DND-41 (cell line): Measurements from ENCODE around the gene OR4B1.
A peak's percentile ranks its signal among the peaks of the same experiment; 100 is the strongest.
"Not testable (repeated sequence)": the region's sequence is repeated elsewhere in the genome, so short reads cannot be mapped to it uniquely, and the experiment has no call there.

Experiments used
- ATAC-seq: fragments of 200-7000 bp; cut with Tn5 transposase; 3 replicates; pipeline ENCODE4 v1.9.1; 2021; ENCODE audit warnings: low read depth; ENCODE audit not compliant: insufficient read depth
- DNase-seq: peaks from one replicate; pipeline ENCODE4 v3.0.0-alpha.2; 2020
- H2AFZ ChIP-seq: 2 replicates; pipeline ENCODE4 v1.6.0; 2012; ENCODE audit warnings: low read depth, low read length
- H3K27ac ChIP-seq: 2 replicates; pipeline ENCODE4 v1.5.1; 2012; ENCODE audit warnings: low read length, inconsistent platforms
- H3K27me3 ChIP-seq: fragments of 200-600 bp; sonication (generic); 2 replicates; pipeline ENCODE4 v1.6.0; 2012; ENCODE audit warnings: low read length, mild to moderate bottlenecking, inconsistent platforms; ENCODE audit not compliant: insufficient read depth, poor library complexity
- H3K36me3 ChIP-seq: 2 replicates; pipeline ENCODE4 v1.5.1; 2012; ENCODE audit warnings: low read length, inconsistent platforms; ENCODE audit not compliant: insufficient read depth
- H3K4me1 ChIP-seq: 2 replicates; pipeline ENCODE4 v1.5.1; 2012; ENCODE audit warnings: mild to moderate bottlenecking, low read length; ENCODE audit not compliant: insufficient read depth
- H3K4me2 ChIP-seq: 2 replicates; pipeline ENCODE4 v1.6.0; 2012; ENCODE audit warnings: mild to moderate bottlenecking, moderate library complexity, low read length, inconsistent platforms; ENCODE audit not compliant: insufficient read depth
- H3K4me3 ChIP-seq, 2 experiments: fragments of 200-600 bp in 1 of 2; shearing (Covaris generic) in 1 of 2; 2 replicates each; pipeline ENCODE4 v1.5.1; 2012 to 2016; ENCODE audit warnings: inconsistent platforms in 2 of 2, low read length in 2 of 2, mild to moderate bottlenecking in 2 of 2, low read depth in 1 of 2, moderate library complexity in 1 of 2
- H3K79me2 ChIP-seq: 2 replicates; pipeline ENCODE4 v1.6.0; 2012; ENCODE audit warnings: low read length, inconsistent platforms; ENCODE audit not compliant: insufficient read depth
- H3K9ac ChIP-seq: 2 replicates; pipeline ENCODE4 v1.6.0; 2012; ENCODE audit warnings: low read depth, mild to moderate bottlenecking, inconsistent platforms, low read length, moderate library complexity
- H3K9me3 ChIP-seq: 2 replicates; pipeline ENCODE4 v1.5.1; 2012; ENCODE audit warnings: low read length, moderate library complexity, mild to moderate bottlenecking, inconsistent platforms; ENCODE audit not compliant: insufficient read depth, severe bottlenecking
- H4K20me1 ChIP-seq: 2 replicates; pipeline ENCODE4 v1.6.0; 2012; ENCODE audit warnings: low read length; ENCODE audit not compliant: insufficient read depth
- CTCF ChIP-seq: IDR thresholded peaks from 2 replicates; pipeline ENCODE4 v1.5.1; 2012; ENCODE audit warnings: borderline replicate concordance, low read length, moderate library complexity, mild to moderate bottlenecking; ENCODE audit not compliant: poor library complexity, severe bottlenecking; ENCODE audit errors: extremely low read depth
- EZH2 ChIP-seq: IDR thresholded peaks from 3 replicates; pipeline ENCODE4 v1.6.1; 2012; ENCODE audit warnings: borderline replicate concordance, low read depth, mild to moderate bottlenecking, moderate library complexity, low read length, inconsistent platforms; ENCODE audit not compliant: severe bottlenecking

Gene OR4B1

GRCh38 chr11:48177661-48178060, 38.9 kb upstream of the OR4B1 start:
- Histone ChIP-seq H3K4me1 (peaks cover 18% of the 10 kb centered on the region), H3K4me2 (no peak overlapping the region), H3K9ac (no peak overlapping the region), H3K4me3 (no peak overlapping the region), H4K20me1 (no peaks in the 10 kb centered on the region), H3K36me3 (no peaks in the 10 kb centered on the region), H3K79me2 (no peaks in the 10 kb centered on the region), H3K27me3 (no peaks in the 10 kb centered on the region), H3K27ac (no peak overlapping the region), H2AFZ (no peak overlapping the region), H3K9me3 (no peaks in the 10 kb centered on the region)
- no peak for ATAC-seq
- no peak for TF ChIP-seq CTCF
- no peak for TF ChIP-seq EZH2
- no peak for DNase-seq

GRCh38 chr11:48180627-48181026, 36.0 kb upstream of the OR4B1 start:
- no peak overlapping the region for H3K4me3 ChIP-seq
- no peaks in the 10 kb centered on the region for H3K79me2 ChIP-seq
- no peak overlapping the region for H3K4me2 ChIP-seq
- DNase-seq (no peak), ATAC-seq (no peak)
- H3K9ac ChIP-seq = no peak overlapping the region
- TF ChIP-seq EZH2 (no peak), CTCF (no peak)
- no peaks in the 10 kb centered on the region for H3K9me3 ChIP-seq
- H3K36me3 ChIP-seq = no peaks in the 10 kb centered on the region
- H3K27me3 ChIP-seq = no peaks in the 10 kb centered on the region
- H3K4me1 ChIP-seq = peaks cover under 1% of the 10 kb centered on the region; the same call in 1 of the 2 replicates
- no peak overlapping the region for H2AFZ ChIP-seq
- no peaks in the 10 kb centered on the region for H4K20me1 ChIP-seq
- H3K27ac ChIP-seq = no peak overlapping the region

- H3K4me1 ChIP-seq = no peaks in the 10 kb centered on the region
- H3K36me3 ChIP-seq = no peaks in the 10 kb centered on the region
- no peaks in the 10 kb centered on the region for H4K20me1 ChIP-seq
- H3K4me3 ChIP-seq = no peak overlapping the region
- DNase-seq (no peak), ATAC-seq (no peak)
- no peaks in the 10 kb centered on the region for H3K79me2 ChIP-seq
- H3K27me3 ChIP-seq = no peaks in the 10 kb centered on the region
- H3K4me2 ChIP-seq = no peak overlapping the region
- no peak overlapping the region for H3K9ac ChIP-seq
- no peak overlapping the region for H3K27ac ChIP-seq
- no peak overlapping the region for H2AFZ ChIP-seq
- TF ChIP-seq CTCF (no peak), EZH2 (no peak)
- H3K9me3 ChIP-seq = no peaks in the 10 kb centered on the region
Observed at GRCh38 chr11:48182860-48183526, 33.6 kb upstream of the OR4B1 start.

- TF ChIP-seq CTCF (peak; percentile 5), EZH2 (no peak)
- H3K4me3 ChIP-seq = no peak overlapping the region
Observed at GRCh38 chr11:48184452-48184851, 32.2 kb upstream of the OR4B1 start.

DNA sequence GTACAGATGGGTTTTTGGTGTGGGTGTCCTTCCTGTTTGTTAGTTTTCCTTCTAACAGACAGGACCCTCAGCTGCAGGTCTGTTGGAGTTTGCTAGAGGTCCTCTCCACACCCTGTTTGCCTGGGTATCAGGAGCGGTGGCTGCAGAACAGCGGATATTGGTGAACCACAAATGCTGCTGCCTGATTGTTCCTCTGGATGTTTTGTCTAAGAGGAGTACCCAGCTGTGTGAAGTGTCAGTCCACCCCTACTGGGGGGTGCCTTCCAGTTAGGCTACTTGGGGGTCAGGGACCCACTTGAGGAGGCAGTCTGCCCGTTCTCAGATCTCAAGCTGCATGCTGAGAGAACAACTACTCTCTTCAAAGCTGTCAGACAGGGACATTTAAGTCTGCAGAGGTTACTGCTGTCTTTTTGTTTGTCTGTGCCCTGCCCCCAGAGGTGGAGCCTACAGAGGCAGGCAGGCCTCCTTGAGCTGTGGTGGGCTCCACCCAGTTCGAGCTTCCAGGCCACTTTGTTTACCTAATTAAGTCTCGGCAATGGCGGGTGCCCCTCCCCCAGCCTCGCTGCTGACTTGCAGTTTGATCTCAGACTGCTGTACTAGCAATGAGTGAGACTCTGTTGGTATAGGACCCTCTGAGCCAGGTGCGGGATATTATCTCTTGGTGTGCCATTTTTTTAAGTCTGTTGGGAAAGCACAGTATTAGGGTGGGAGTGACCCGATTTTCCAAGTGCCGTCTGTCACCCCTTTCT, 25.5 kb upstream of the OR4B1 start:
- H4K20me1 ChIP-seq, H3K36me3 ChIP-seq, H3K27me3 ChIP-seq, H3K79me2 ChIP-seq: not testable (repeated sequence)
- Histone ChIP-seq H3K4me3 (peak overlapping the region in 1 of 2 experiments; percentile 54; a peak in 2 of 4 replicates), H3K27ac (peak overlapping the region; percentile 91), H3K9me3 (peaks cover 12% of the 10 kb centered on the region), H3K9ac (peak overlapping the region; percentile 55), H2AFZ (peak overlapping the region; percentile 68), H3K4me2 (peak overlapping the region; percentile 55), H3K4me1 (peaks cover 24% of the 10 kb centered on the region)
- ATAC-seq (peak; percentile 92), DNase-seq (peak; percentile 87)

More at GRCh38 chr11:48184452-48184851, 32.2 kb upstream of the OR4B1 start:
- no peak for ATAC-seq
- Histone ChIP-seq H4K20me1 (no peaks in the 10 kb centered on the region), H3K4me1 (no peaks in the 10 kb centered on the region), H3K9me3 (no peaks in the 10 kb centered on the region), H3K27me3 (no peaks in the 10 kb centered on the region), H2AFZ (no peak overlapping the region), H3K36me3 (no peaks in the 10 kb centered on the region), H3K79me2 (no peaks in the 10 kb centered on the region), H3K27ac (no peak overlapping the region), H3K4me2 (no peak overlapping the region), H3K9ac (no peak overlapping the region)
- no peak for DNase-seq
